Liver (tissue), 3 donors: Measurements from ENCODE around the gene MAGEA12.
"Not testable (repeated sequence)": the region's sequence is repeated elsewhere in the genome, so short reads cannot be mapped to it uniquely, and the experiment has no call there.

Experiments
- CTCF ChIP-seq: fragments of 150-350 bp; IDR thresholded peaks from 2 replicates; pipeline ENCODE4 v1.5.1; 2017; ENCODE audit warnings: improper control_type of control experiment, low read depth, low read length; ENCODE audit not compliant: missing input control
- FOXA1 ChIP-seq: IDR thresholded peaks from 2 replicates; pipeline ENCODE4 v1.6.1; 2016; ENCODE audit warnings: antibody characterized with exemption
- GABPA ChIP-seq, 2 donors: IDR thresholded peaks in 1 of 2; conservative IDR thresholded peaks in 1 of 2; 2 replicates each; pipeline ENCODE4 v1.6.1; 2016; ENCODE audit warnings: antibody characterized with exemption in 2 of 2, mild to moderate bottlenecking in 1 of 2, moderate library complexity in 1 of 2
- MAX ChIP-seq: IDR thresholded peaks from 2 replicates; pipeline ENCODE4 v1.6.1; 2016; ENCODE audit warnings: antibody characterized with exemption
- REST ChIP-seq: IDR thresholded peaks from 2 replicates; pipeline ENCODE4 v1.6.1; 2016; ENCODE audit warnings: antibody characterized with exemption, mild to moderate bottlenecking
- TAF1 ChIP-seq: conservative IDR thresholded peaks from 2 replicates; pipeline ENCODE4 v1.6.1; 2016; ENCODE audit warnings: antibody characterized with exemption, mild to moderate bottlenecking
- donor health status: healthy.
- donor health status: healthy.

GRCh38 chrX:152766562-152766961, 33.0 kb downstream of the MAGEA12 start:
- not testable (repeated sequence) for TF ChIP-seq CTCF; GABPA (IDR thresholded peaks at IDR 0.05 in 1 of 2, conservative IDR thresholded peaks at IDR 0.05 in 1 of 2); MAX; FOXA1; TAF1; REST
